NB4 (cell line): Measurements from ENCODE around the gene OIT3.

ENCODE experiments used
- DNase-seq: peaks from one replicate; pipeline ENCODE4 v3.0.0; 2010; ENCODE audit warnings: low read depth
- H3K4me3 ChIP-seq: one replicate; pipeline ENCODE4 v1.5.1; 2011; ENCODE audit warnings: mild to moderate bottlenecking, low read depth, low read length, moderate library complexity
- CTCF ChIP-seq: IDR thresholded peaks from one replicate; pipeline ENCODE4 v1.5.1; 2012; ENCODE audit warnings: low read depth, low read length
- MAX ChIP-seq: IDR thresholded peaks from 2 replicates; pipeline ENCODE4 v1.6.1; 2011; ENCODE audit warnings: low read depth, low read length
- MYC ChIP-seq: IDR thresholded peaks from 2 replicates; pipeline ENCODE4 v1.6.1; 2011; ENCODE audit warnings: low read depth, low read length
- POLR2A ChIP-seq: IDR thresholded peaks from 2 replicates; pipeline ENCODE4 v1.6.1; 2011; ENCODE audit warnings: mild to moderate bottlenecking; ENCODE audit not compliant: insufficient read length; ENCODE audit errors: extremely low read depth

Gene OIT3

GRCh38 chr10:72893136-72893798 lies at the start of gene OIT3:
Gene OIT3 (plus strand): TSS chr10:72893739. CDS start chr10:72893799, 60 bp downstream.
- TF ChIP-seq CTCF = no peak
- TF ChIP-seq POLR2A = no peak
- TF ChIP-seq MAX = no peak
- TF ChIP-seq MYC = no peak
- no peak for DNase-seq
- H3K4me3 ChIP-seq = no peak within 1 kb of the TSS

GRCh38 chr10:72846238-72846637 lies 47.3 kb upstream of the OIT3 start:
- DNase-seq = peak; percentile 15
- no peak overlapping the region for H3K4me3 ChIP-seq

GRCh38 chr10:72847681-72848080 lies 45.9 kb upstream of the OIT3 start:
- H3K4me3 ChIP-seq = no peak overlapping the region
- TF ChIP-seq MYC = no peak
- DNase-seq = peak; percentile 18

More at GRCh38 chr10:72846238-72846637, 47.3 kb upstream of the OIT3 start:
- TF ChIP-seq POLR2A = no peak
- TF ChIP-seq MYC = no peak
- no peak for TF ChIP-seq CTCF
- TF ChIP-seq MAX = no peak

- H3K4me3 ChIP-seq = no peak overlapping the region
- TF ChIP-seq CTCF (no peak), POLR2A (no peak), MYC (no peak), MAX (no peak)
- DNase-seq = no peak
These were observed 42.7 kb upstream of the OIT3 start for GRCh38 chr10:72850861-72851260.

GRCh38 chr10:72851509-72851908 lies 42.0 kb upstream of the OIT3 start:
- DNase-seq = no peak
- TF ChIP-seq POLR2A (no peak), MYC (no peak), CTCF (no peak), MAX (no peak)
- no peak overlapping the region for H3K4me3 ChIP-seq

- DNase-seq = peak; percentile 11
- H3K4me3 ChIP-seq = no peak overlapping the region
- TF ChIP-seq MAX = no peak
- no peak for TF ChIP-seq POLR2A
- no peak for TF ChIP-seq CTCF
- no peak for TF ChIP-seq MYC
These were observed 41.0 kb upstream of the OIT3 start for GRCh38 chr10:72852508-72852907.
